BJ (cell line): ENCODE measurements around the gene GCSH. TPM values are rescaled to one million over a fixed set of nuclear protein-coding genes. Genes with fewer than 3 reads are reported as not detected.

ENCODE experiments used
- CTCF ChIA-PET: fragments of 350-600 bp; formaldehyde crosslinking; extraction: SDS; loops from one replicate; lab custom pipeline; 2021; ENCODE audit warnings: antibody characterized with exemption, inconsistent platforms; lab: Yijun Ruan, JAX
- POLR2A ChIA-PET: fragments of 300-600 bp; sonication (Branson Sonifier 250); formaldehyde crosslinking; extraction: SDS; loops from one replicate; lab custom pipeline; 2021; ENCODE audit warnings: antibody characterized with exemption; lab: Charles Lee
- DNase-seq: peaks from one replicate; pipeline ENCODE4 v3.0.0-alpha.2; 2011; ENCODE audit warnings: low read depth
- H3K27me3 ChIP-seq: 2 replicates; pipeline ENCODE4 v1.6.0; 2011; ENCODE audit warnings: low read length; ENCODE audit not compliant: control insufficient read depth, insufficient read depth
- H3K36me3 ChIP-seq: 2 replicates; pipeline ENCODE4 v1.5.1; 2011; ENCODE audit warnings: low read length; ENCODE audit not compliant: control insufficient read depth, insufficient read depth
- H3K4me3 ChIP-seq: 2 replicates; pipeline ENCODE4 v1.5.1; 2011; ENCODE audit warnings: low read depth, mild to moderate bottlenecking, control low read depth, low read length
- CTCF ChIP-seq: IDR thresholded peaks from 2 replicates; pipeline ENCODE4 v1.5.1; 2011; ENCODE audit warnings: low read depth, mild to moderate bottlenecking, control low read depth, inconsistent platforms, low read length, moderate library complexity; ENCODE audit not compliant: insufficient read depth
- polyA plus RNA-seq: library from polyadenylated mRNA; depleted of rRNA; stranded (reverse); fragments of >200 nt; gene quantifications from 2 replicates; pipeline ENCODE4 v1.2.3, GENCODE V29; 2011

The GCSH gene
- polyA plus RNA-seq, 1 experiment: 6.2 TPM

- ChIA-PET POLR2A (no interaction called here), CTCF (no interaction called here)
- no peaks in the 10 kb centered on the region for H3K36me3 ChIP-seq
- DNase-seq: no peak
- TF ChIP-seq CTCF: no peak
- no peaks in the 10 kb centered on the region for H3K27me3 ChIP-seq
- no peak overlapping the region for H3K4me3 ChIP-seq
Observed at GRCh38 chr16:81128726-81129524, 32.7 kb upstream of the GCSH start.

DNA sequence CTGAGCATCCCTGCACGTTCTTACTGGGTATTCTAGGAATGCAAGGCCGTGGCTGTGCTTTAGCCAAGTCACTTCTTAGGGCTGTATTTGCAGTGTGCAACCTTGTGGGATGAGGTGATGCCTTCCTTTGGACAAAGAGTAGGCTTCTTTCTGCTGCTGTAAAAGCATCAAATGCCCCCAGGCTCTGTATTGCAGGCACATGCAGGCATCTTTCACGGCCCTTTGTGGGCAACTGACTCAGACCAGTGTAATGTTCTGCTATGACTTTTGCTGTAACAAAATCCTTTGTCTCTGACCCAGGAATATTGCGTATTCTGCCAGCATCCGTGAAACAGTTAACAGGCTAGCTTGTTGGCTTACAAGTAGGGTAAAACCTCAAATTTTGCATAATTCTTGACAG, 30.9 kb upstream of the GCSH start:
- Histone ChIP-seq H3K36me3 (no peaks in the 10 kb centered on the region), H3K27me3 (no peaks in the 10 kb centered on the region), H3K4me3 (no peak overlapping the region)
- DNase-seq: peak; percentile 73
- CTCF ChIA-PET: no interaction called here
- POLR2A ChIA-PET: no interaction called here
- no peak for TF ChIP-seq CTCF

- Histone ChIP-seq H3K27me3 (no peaks in the 10 kb centered on the region), H3K36me3 (no peaks in the 10 kb centered on the region), H3K4me3 (no peak overlapping the region)
- POLR2A ChIA-PET: no interaction called here
- no peak for DNase-seq
- no peak for TF ChIP-seq CTCF
- CTCF ChIA-PET: no interaction called here
Observed at GRCh38 chr16:81123092-81123852, 27.1 kb upstream of the GCSH start.

DNA sequence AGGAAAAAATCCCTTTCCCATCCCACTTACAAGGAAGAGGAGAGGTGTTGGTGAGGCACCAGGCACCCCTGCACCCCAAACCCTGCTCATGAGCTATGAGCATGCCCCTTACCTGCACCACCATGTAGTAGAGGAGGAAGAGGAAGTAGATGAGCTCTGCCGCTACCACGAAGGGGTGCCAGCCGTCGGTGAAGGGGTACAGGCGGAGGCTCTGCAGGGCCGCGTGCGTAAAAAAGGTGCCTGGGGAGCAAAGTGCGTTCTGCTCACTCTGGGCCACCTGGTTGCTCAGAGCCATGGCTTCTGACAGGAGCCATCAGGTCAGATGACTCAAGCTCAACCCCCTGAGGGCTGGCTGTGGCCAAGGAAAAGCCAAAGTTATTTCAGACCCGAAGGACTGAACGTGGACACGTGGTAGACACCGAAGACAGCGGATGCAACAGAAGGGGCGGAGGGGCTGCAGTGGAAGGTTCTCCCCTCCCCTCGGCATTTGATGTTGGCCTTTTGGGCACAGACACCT, 25.3 kb upstream of the GCSH start:
- no peak for DNase-seq
- Histone ChIP-seq H3K27me3 (no peaks in the 10 kb centered on the region), H3K4me3 (no peak overlapping the region), H3K36me3 (no peaks in the 10 kb centered on the region)
- CTCF ChIA-PET: interaction anchor here (1.0 kb wide), 1 partner anchor 198 kb away, joined by 3 read pairs; no protein-coding TSS in a partner anchor
- TF ChIP-seq CTCF: no peak
- POLR2A ChIA-PET: no interaction called here

GRCh38 chr16:81117436-81117835, 21.2 kb upstream of the GCSH start:
- ChIA-PET CTCF (no interaction called here), POLR2A (no interaction called here)
- no peaks in the 10 kb centered on the region for H3K27me3 ChIP-seq
- H3K4me3 ChIP-seq: no peak overlapping the region
- H3K36me3 ChIP-seq: no peaks in the 10 kb centered on the region
- no peak for TF ChIP-seq CTCF
- DNase-seq: no peak
